Stomach (tissue), 4 donors: ENCODE results near the gene PCED1B.

Experiments used
- POLR2AphosphoS5 ChIP-seq, 3 donors: sonication (generic); formaldehyde crosslinking; IDR thresholded peaks; one replicate each; pipeline ENCODE4 v1.6.1; 2016; ENCODE audit warnings: antibody characterized with exemption in 3 of 3
- TF ChIP-seq, protein P1 (sequence below), 7 experiments: fragments of 450-650 bp in 4 of 7; fragments of 200-600 bp in 3 of 7; sonication (generic) in 3 of 7; IDR thresholded peaks; one replicate each; pipeline ENCODE4 v1.5.1; 2016 to 2019; ENCODE audit warnings: antibody characterized with exemption in 7 of 7, control low read depth in 2 of 7, mild to moderate bottlenecking in 1 of 7

DNA sequence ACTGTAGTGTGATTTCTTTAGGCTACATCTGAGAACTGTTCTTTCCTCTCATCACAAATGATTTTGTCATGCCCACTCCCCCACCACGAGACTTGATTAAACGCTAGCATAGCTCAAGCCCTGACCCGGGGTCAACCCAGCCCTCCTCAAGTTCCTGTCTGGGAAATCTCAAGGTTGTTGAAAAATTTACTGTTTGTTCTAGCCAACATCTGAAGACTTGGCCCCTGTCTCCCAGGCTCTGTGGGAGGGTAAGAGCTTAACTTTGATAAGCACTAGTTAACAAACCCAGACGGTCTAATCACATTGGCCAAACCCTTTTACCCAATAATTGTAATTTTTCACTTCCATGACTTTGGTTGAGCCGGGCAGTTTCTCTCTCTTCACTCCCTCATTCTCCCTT is 86.5 kb downstream of the PCED1B start:
- no peak for TF ChIP-seq POLR2AphosphoS5 (IDR thresholded peaks at IDR 0.05)
- TF ChIP-seq, protein P1, sequence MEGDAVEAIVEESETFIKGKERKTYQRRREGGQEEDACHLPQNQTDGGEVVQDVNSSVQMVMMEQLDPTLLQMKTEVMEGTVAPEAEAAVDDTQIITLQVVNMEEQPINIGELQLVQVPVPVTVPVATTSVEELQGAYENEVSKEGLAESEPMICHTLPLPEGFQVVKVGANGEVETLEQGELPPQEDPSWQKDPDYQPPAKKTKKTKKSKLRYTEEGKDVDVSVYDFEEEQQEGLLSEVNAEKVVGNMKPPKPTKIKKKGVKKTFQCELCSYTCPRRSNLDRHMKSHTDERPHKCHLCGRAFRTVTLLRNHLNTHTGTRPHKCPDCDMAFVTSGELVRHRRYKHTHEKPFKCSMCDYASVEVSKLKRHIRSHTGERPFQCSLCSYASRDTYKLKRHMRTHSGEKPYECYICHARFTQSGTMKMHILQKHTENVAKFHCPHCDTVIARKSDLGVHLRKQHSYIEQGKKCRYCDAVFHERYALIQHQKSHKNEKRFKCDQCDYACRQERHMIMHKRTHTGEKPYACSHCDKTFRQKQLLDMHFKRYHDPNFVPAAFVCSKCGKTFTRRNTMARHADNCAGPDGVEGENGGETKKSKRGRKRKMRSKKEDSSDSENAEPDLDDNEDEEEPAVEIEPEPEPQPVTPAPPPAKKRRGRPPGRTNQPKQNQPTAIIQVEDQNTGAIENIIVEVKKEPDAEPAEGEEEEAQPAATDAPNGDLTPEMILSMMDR (IDR thresholded peaks at IDR 0.05): no peak
